Gastroesophageal sphincter (tissue), 4 donors: ENCODE data around the gene MALL. TPM values are rescaled to one million over a fixed set of nuclear protein-coding genes. Genes with fewer than 3 reads are reported as not detected.

Experiments
- ATAC-seq: fragments of 150-250 bp; one replicate; pipeline ENCODE4 v1.9.1; 2016; ENCODE audit warnings: mild to moderate bottlenecking, moderate library complexity
- H3K27ac ChIP-seq, 4 donors: fragments of 200-600 bp; sonication (generic) in 3 of 4; 1 replicate in 3 of 4; 2 replicates in 1 of 4; pipeline ENCODE4 v1.5.1; 2016 to 2019
- H3K27me3 ChIP-seq: fragments of 200-600 bp; sonication (generic); one replicate; pipeline ENCODE4 v1.5.1; 2019
- H3K36me3 ChIP-seq, 2 donors: fragments of 200-600 bp; sonication (generic); one replicate each; pipeline ENCODE4 v1.5.1; 2019; ENCODE audit warnings: control low read depth in 1 of 2
- H3K4me1 ChIP-seq, 3 donors: fragments of 200-600 bp; sonication (generic); 1 replicate in 2 of 3; 2 replicates in 1 of 3; pipeline ENCODE4 v1.5.1; 2016 to 2019; ENCODE audit warnings: control low read depth in 2 of 3
- H3K4me3 ChIP-seq, 2 donors: fragments of 200-600 bp; sonication (generic); one replicate each; pipeline ENCODE4 v1.5.1; 2019; ENCODE audit warnings: mild to moderate bottlenecking in 1 of 2, moderate library complexity in 1 of 2
- H3K9me3 ChIP-seq, 3 donors: fragments of 200-600 bp; sonication (generic); one replicate each; pipeline ENCODE4 v1.5.1; 2017 to 2019; ENCODE audit warnings: control low read depth in 2 of 3
- CTCF ChIP-seq, 4 experiments: fragments of 200-600 bp in 2 of 4; fragments of 450-650 bp in 2 of 4; sonication (generic) in 1 of 4; IDR thresholded peaks; one replicate each; pipeline ENCODE4 v1.5.1; 2017 to 2019; ENCODE audit warnings: antibody characterized with exemption in 4 of 4, mild to moderate bottlenecking in 2 of 4, moderate library complexity in 2 of 4
- EP300 ChIP-seq: sonication (generic); formaldehyde crosslinking; IDR thresholded peaks from one replicate; pipeline ENCODE4 v1.6.1; 2017; ENCODE audit warnings: antibody characterized with exemption, mild to moderate bottlenecking
- POLR2A ChIP-seq, 2 donors: fragments of 450-650 bp; IDR thresholded peaks; one replicate each; pipeline ENCODE4 v1.6.1; 2017; ENCODE audit warnings: antibody characterized with exemption in 2 of 2, mild to moderate bottlenecking in 2 of 2, moderate library complexity in 1 of 2
- POLR2AphosphoS5 ChIP-seq: sonication (generic); formaldehyde crosslinking; IDR thresholded peaks from one replicate; pipeline ENCODE4 v1.6.1; 2017; ENCODE audit warnings: antibody characterized with exemption
- WGBS, 2 donors: methylation state at CpG; one replicate each; pipeline ENCODE4 v1.1.5; 2018; ENCODE audit warnings: low coverage in 1 of 2; 5-methylcytosine and 5-hydroxymethylcytosine counted together
- total RNA-seq, 4 donors: library from RNA; depleted of rRNA; stranded (reverse); fragments of >200 nt; gene quantifications; one replicate each; pipeline ENCODE4 v1.1.0, GENCODE V29; 2016

MALL gene
- total RNA-seq, 4 donors from 2014 or later = 2.5 to 28.3 (median 14.8) TPM

- 34 to 59% methylated on average over 5 of the region's 6 CpGs for WGBS, 2 donors
- no peak for ATAC-seq
- no peaks in the 10 kb centered on the region for H3K27me3 ChIP-seq
Measured at GRCh38 chr2:110149330-110150220, 34.0 kb upstream of the MALL start.

GRCh38 chr2:110146945-110147332, 31.3 kb upstream of the MALL start:
- H3K9me3 ChIP-seq = no peaks in the 10 kb centered on the region
- H3K4me3 ChIP-seq = no peak overlapping the region
- no peaks in the 10 kb centered on the region for H3K27me3 ChIP-seq
- TF ChIP-seq EP300 (no peak), POLR2A (IDR thresholded peaks at IDR 0.05) (no peak), POLR2AphosphoS5 (no peak), CTCF (IDR thresholded peaks at IDR 0.05) (no peak)
- H3K4me1 ChIP-seq = no peaks in the 10 kb centered on the region
- WGBS, 2 donors = 92 to 93% methylated on average over 2 of the region's 2 CpGs
- H3K36me3 ChIP-seq = peaks cover 0 to 18% of the 10 kb centered on the region in 2 donors
- ATAC-seq = no peak
- H3K27ac ChIP-seq = no peak overlapping the region

More at GRCh38 chr2:110149330-110150220, 34.0 kb upstream of the MALL start:
- no peaks in the 10 kb centered on the region for H3K9me3 ChIP-seq
- H3K4me1 ChIP-seq = no peaks in the 10 kb centered on the region
- no peaks in the 10 kb centered on the region for H3K36me3 ChIP-seq
- no peak overlapping the region for H3K27ac ChIP-seq
- no peak for TF ChIP-seq POLR2A (IDR thresholded peaks at IDR 0.05)
- peak; percentile 14 for TF ChIP-seq POLR2AphosphoS5
- H3K4me3 ChIP-seq = no peak overlapping the region

GRCh38 chr2:110146183-110146944, 30.7 kb upstream of the MALL start:
- peaks cover 0 to 18% of the 10 kb centered on the region in 2 donors for H3K36me3 ChIP-seq
- no peak overlapping the region for H3K4me3 ChIP-seq
- H3K9me3 ChIP-seq = no peaks in the 10 kb centered on the region
- H3K27me3 ChIP-seq = no peaks in the 10 kb centered on the region
- H3K27ac ChIP-seq = no peak overlapping the region
- H3K4me1 ChIP-seq = no peaks in the 10 kb centered on the region
- no peak for ATAC-seq
- no peak for TF ChIP-seq EP300
- TF ChIP-seq POLR2A (IDR thresholded peaks at IDR 0.05) = no peak
- no peak for TF ChIP-seq POLR2AphosphoS5
- WGBS, 2 donors = 93 to 95% methylated on average over 2 of the region's 2 CpGs

- peaks cover 0 to 26% of the 10 kb centered on the region in 2 donors for H3K36me3 ChIP-seq
- ATAC-seq = no peak
- no peak overlapping the region for H3K4me3 ChIP-seq
- TF ChIP-seq POLR2AphosphoS5 (no peak), CTCF (IDR thresholded peaks at IDR 0.05) (no peak), EP300 (no peak), POLR2A (IDR thresholded peaks at IDR 0.05) (no peak)
- H3K9me3 ChIP-seq = no peaks in the 10 kb centered on the region
- no peak overlapping the region for H3K27ac ChIP-seq
- H3K4me1 ChIP-seq = no peaks in the 10 kb centered on the region
- H3K27me3 ChIP-seq = no peaks in the 10 kb centered on the region
Measured at GRCh38 chr2:110143982-110144381, 28.4 kb upstream of the MALL start.

- no peaks in the 10 kb centered on the region for H3K27me3 ChIP-seq
- no peaks in the 10 kb centered on the region for H3K9me3 ChIP-seq
- peaks cover 0 to 26% of the 10 kb centered on the region in 2 donors for H3K36me3 ChIP-seq
- no peaks in the 10 kb centered on the region for H3K4me1 ChIP-seq
- no peak overlapping the region for H3K27ac ChIP-seq
- TF ChIP-seq CTCF (IDR thresholded peaks at IDR 0.05) (no peak), EP300 (no peak), POLR2A (IDR thresholded peaks at IDR 0.05) (no peak), POLR2AphosphoS5 (no peak)
- 75 to 86% methylated on average over 1 of the region's 1 CpG for WGBS, 2 donors
- H3K4me3 ChIP-seq = no peak overlapping the region
- ATAC-seq = no peak
Measured at GRCh38 chr2:110140401-110140800, 24.8 kb upstream of the MALL start.
